IMR-90 (cell line): ENCODE data around the gene MS4A18. TPM values are rescaled to one million over a fixed set of nuclear protein-coding genes. Genes with fewer than 3 reads are reported as not detected.

Source experiments
- ATAC-seq: fragments of 200-7000 bp; cut with Tn5 transposase; 2 replicates; pipeline ENCODE4 v1.9.1; 2020; ENCODE audit warnings: low read depth, mild to moderate bottlenecking, moderate library complexity
- BruUV-seq: library from RNA; stranded (reverse); fragments of 400-500 nt; replicated peaks from 2 replicates; lab custom pipeline; 2021; lab: Mats Ljungman, UMichigan
- CTCF ChIA-PET: fragments of 300-600 bp; formaldehyde crosslinking; extraction: SDS; loops from one replicate; lab custom pipeline; 2021; ENCODE audit warnings: antibody characterized with exemption; lab: Yijun Ruan, JAX
- POLR2A ChIA-PET: fragments of 300-600 bp; sonication (Branson Sonifier 250); formaldehyde crosslinking; loops from one replicate; lab custom pipeline; 2022; ENCODE audit warnings: antibody characterized with exemption; ENCODE audit not compliant: unreplicated experiment; lab: Charles Lee
- DNase-seq: peaks from one replicate; pipeline ENCODE4 v3.0.0; 2013
- H2AFZ ChIP-seq: replicated peaks from 2 replicates; pipeline ENCODE3; 2013; ENCODE audit warnings: low read length, mild to moderate bottlenecking; ENCODE audit not compliant: poor library complexity
- H2AK5ac ChIP-seq: 2 replicates; pipeline ENCODE4 v1.6.1; 2013; ENCODE audit warnings: low read depth, low read length, inconsistent platforms
- H2AK9ac ChIP-seq: replicated peaks from 2 replicates; pipeline ENCODE3; 2013; ENCODE audit warnings: mild to moderate bottlenecking, low read depth, low read length, moderate library complexity; ENCODE audit not compliant: poor library complexity
- H2BK120ac ChIP-seq: 2 replicates; pipeline ENCODE4 v1.6.1; 2013; ENCODE audit warnings: low read depth, low read length, inconsistent platforms
- H2BK15ac ChIP-seq: 3 replicates; pipeline ENCODE4 v1.6.1; 2013; ENCODE audit warnings: low read depth, low read length, inconsistent platforms
- H2BK20ac ChIP-seq: 2 replicates; pipeline ENCODE4 v1.6.1; 2013; ENCODE audit warnings: low read depth, mild to moderate bottlenecking, inconsistent platforms, low read length, moderate library complexity
- H2BK5ac ChIP-seq: 2 replicates; pipeline ENCODE4 v1.6.1; 2013; ENCODE audit warnings: mild to moderate bottlenecking, low read depth, low read length, inconsistent platforms; ENCODE audit not compliant: poor library complexity, severe bottlenecking
- H3K14ac ChIP-seq: replicated peaks from 2 replicates; pipeline ENCODE4 v1.6.1; 2013; ENCODE audit warnings: low read depth, low read length, inconsistent platforms
- H3K18ac ChIP-seq: 2 replicates; pipeline ENCODE4 v1.6.1; 2013; ENCODE audit warnings: low read depth, low read length, control low read depth
- H3K23ac ChIP-seq: 2 replicates; pipeline ENCODE4 v1.6.1; 2013; ENCODE audit warnings: low read depth, low read length, inconsistent platforms
- H3K27ac ChIP-seq: 2 replicates; pipeline ENCODE4 v1.5.1; 2013; ENCODE audit warnings: mild to moderate bottlenecking, control low read depth, low read length; ENCODE audit not compliant: insufficient read depth
- H3K27me3 ChIP-seq: 2 replicates; pipeline ENCODE4 v1.6.1; 2013; ENCODE audit warnings: low read length; ENCODE audit not compliant: control insufficient read depth, insufficient read depth
- H3K36me3 ChIP-seq: 2 replicates; pipeline ENCODE4 v1.6.1; 2013; ENCODE audit warnings: low read length, mixed read lengths; ENCODE audit not compliant: control insufficient read depth, insufficient read depth
- H3K4ac ChIP-seq: 2 replicates; pipeline ENCODE4 v1.6.1; 2013; ENCODE audit warnings: low read depth, low read length, inconsistent platforms
- H3K4me1 ChIP-seq: 2 replicates; pipeline ENCODE4 v1.6.1; 2013; ENCODE audit warnings: low read length, mixed read lengths; ENCODE audit not compliant: control insufficient read depth, insufficient read depth
- H3K4me2 ChIP-seq: 2 replicates; pipeline ENCODE4 v1.6.1; 2013; ENCODE audit warnings: low read depth, mild to moderate bottlenecking, control low read depth, low read length, moderate library complexity
- H3K4me3 ChIP-seq: 2 replicates; pipeline ENCODE4 v1.5.1; 2013; ENCODE audit warnings: low read depth, mild to moderate bottlenecking, control low read depth, low read length, moderate library complexity; ENCODE audit not compliant: insufficient read depth
- H3K56ac ChIP-seq: 2 replicates; pipeline ENCODE4 v1.6.1; 2013; ENCODE audit warnings: low read length, inconsistent platforms; ENCODE audit not compliant: insufficient read depth; ENCODE audit errors: extremely low read depth
- H3K79me1 ChIP-seq, 2 experiments: 2 replicates each; pipeline ENCODE4 v1.6.1; 2013; ENCODE audit warnings: low read length in 2 of 2, inconsistent platforms in 1 of 2, low read depth in 1 of 2
- H3K9ac ChIP-seq: 2 replicates; pipeline ENCODE4 v1.6.1; 2013; ENCODE audit warnings: low read depth, low read length, control low read depth
- H3K9me1 ChIP-seq: 2 replicates; pipeline ENCODE4 v1.6.1; 2013; ENCODE audit warnings: low read length, inconsistent platforms; ENCODE audit not compliant: insufficient read depth
- H3K9me3 ChIP-seq: 2 replicates; pipeline ENCODE4 v1.6.1; 2013; ENCODE audit warnings: low read length; ENCODE audit not compliant: control insufficient read depth, insufficient read depth
- H4K20me1 ChIP-seq: 2 replicates; pipeline ENCODE4 v1.6.1; 2013; ENCODE audit warnings: low read length, inconsistent platforms; ENCODE audit not compliant: insufficient read depth
- H4K5ac ChIP-seq: 2 replicates; pipeline ENCODE4 v1.6.1; 2013; ENCODE audit warnings: mild to moderate bottlenecking, low read depth, low read length, control low read depth
- H4K8ac ChIP-seq, 2 experiments: 2 replicates each; pipeline ENCODE4 v1.6.1; 2013; ENCODE audit warnings: low read depth in 2 of 2, low read length in 2 of 2, control low read depth in 1 of 2, inconsistent platforms in 1 of 2
- H4K91ac ChIP-seq: 2 replicates; pipeline ENCODE4 v1.6.1; 2013; ENCODE audit warnings: low read depth, low read length, inconsistent platforms; ENCODE audit not compliant: insufficient read depth
- BHLHE40 ChIP-seq: fragments of 150-350 bp; IDR thresholded peaks from 2 replicates; pipeline ENCODE4 v1.6.1; 2016; ENCODE audit warnings: mild to moderate bottlenecking, low read depth, low read length
- CEBPB ChIP-seq: IDR thresholded peaks from 2 replicates; pipeline ENCODE4 v1.6.1; 2012; ENCODE audit warnings: low read depth, low read length, improper control_type of control experiment
- CTCF ChIP-seq: conservative IDR thresholded peaks from 2 replicates; pipeline ENCODE4 v1.5.1; 2012; ENCODE audit warnings: mild to moderate bottlenecking, low read depth, low read length, improper control_type of control experiment
- ELK1 ChIP-seq: fragments of 150-350 bp; IDR thresholded peaks from 2 replicates; pipeline ENCODE4 v1.6.1; 2016; ENCODE audit warnings: low read depth, mild to moderate bottlenecking, low read length, moderate library complexity, borderline replicate concordance
- MAFK ChIP-seq: IDR thresholded peaks from 2 replicates; pipeline ENCODE4 v1.6.1; 2012; ENCODE audit warnings: low read depth, low read length, improper control_type of control experiment
- MXI1 ChIP-seq: IDR thresholded peaks from 2 replicates; pipeline ENCODE4 v1.6.1; 2012; ENCODE audit warnings: low read depth, mild to moderate bottlenecking, low read length, moderate library complexity, borderline replicate concordance
- NFE2L2 ChIP-seq: fragments of 150-350 bp; IDR thresholded peaks from 2 replicates; pipeline ENCODE4 v1.6.1; 2016; ENCODE audit warnings: low read depth, mild to moderate bottlenecking, low read length
- POLR2A ChIP-seq: IDR thresholded peaks from 2 replicates; pipeline ENCODE4 v1.6.1; 2012; ENCODE audit warnings: mild to moderate bottlenecking, low read depth, low read length
- RFX5 ChIP-seq: IDR thresholded peaks from 2 replicates; pipeline ENCODE4 v1.8.0; 2012; ENCODE audit warnings: low read depth, mild to moderate bottlenecking, low read length, moderate library complexity
- WGBS, 2 experiments: methylation state at CpG; one replicate each; pipeline versions ENCODE4 v1.1.5 to v1.1.7; 2013; ENCODE audit warnings: missing lambda C conversion rate in 2 of 2; ENCODE audit not compliant: insufficient read length in 1 of 2; ENCODE audit errors: extremely low coverage in 2 of 2; 5-methylcytosine and 5-hydroxymethylcytosine counted together
- dilution Hi-C: fragments of 300-500 bp; cut with HindIII; formaldehyde crosslinking; loops from one replicate; pipeline ENCODE4 v1.14.3; 2018; ENCODE audit warnings: low sequenced_read_pairs; ENCODE audit not compliant: unreplicated experiment
- in situ Hi-C: fragments of 300-500 bp; cut with MboI; formaldehyde crosslinking; loops from 3 replicates; pipeline ENCODE4 v1.14.3; 2019; ENCODE audit warnings: low sequenced_read_pairs, inconsistent platforms, mixed read lengths
- intact Hi-C: fragments of 100-400 bp; cut with micrococcal nuclease; formaldehyde crosslinking; loops from 2 replicates; pipeline ENCODE4 v1.10.0; 2022
- polyA plus RNA-seq, 3 experiments: library from polyadenylated mRNA; depleted of rRNA; stranded (reverse); fragments of >200 nt; gene quantifications; 2 replicates each; pipeline ENCODE4 v1.2.3, GENCODE V29; 2012; ENCODE audit warnings: low replicate concordance in 1 of 3
- total RNA-seq: library from RNA; depleted of rRNA; stranded (reverse); fragments of >200 nt; gene quantifications from 2 replicates; pipeline ENCODE4 v1.2.3, GENCODE V29; 2012

Gene MS4A18
- total and polyA plus RNA-seq, 2 of the 4 experiments (the other 2 are of a cell fraction): not detected

GRCh38 chr11:60769811-60770210 is 45.3 kb downstream of the MS4A18 start:
- Histone ChIP-seq H4K91ac (no peak overlapping the region), H2BK15ac (no peak overlapping the region), H3K9me1 (no peaks in the 10 kb centered on the region), H3K79me1 (no peaks in the 10 kb centered on the region), H2AK9ac (peak overlapping the region; percentile 65), H4K20me1 (no peaks in the 10 kb centered on the region), H3K14ac (no peak overlapping the region), H3K18ac (no peak overlapping the region), H3K9me3 (no peaks in the 10 kb centered on the region), H2BK20ac (no peak overlapping the region), H3K4me2 (no peak overlapping the region), H2AFZ (no peak overlapping the region), H3K36me3 (no peaks in the 10 kb centered on the region), H4K8ac (no peak overlapping the region), H2BK5ac (no peak overlapping the region), H3K23ac (no peak overlapping the region), H3K9ac (no peak overlapping the region), H3K27ac (no peak overlapping the region), H4K5ac (no peak overlapping the region), H3K27me3 (peaks cover 15% of the 10 kb centered on the region), H3K4me3 (no peak overlapping the region), H2AK5ac (no peak overlapping the region), H3K4ac (no peak overlapping the region), H3K4me1 (no peaks in the 10 kb centered on the region), H2BK120ac (no peak overlapping the region), H3K56ac (no peak overlapping the region)
- POLR2A ChIA-PET: no interaction called here
- dilution Hi-C loops: no loop called here
- no peak for TF ChIP-seq MXI1
- no peak for TF ChIP-seq MAFK
- no peak for TF ChIP-seq CEBPB
- TF ChIP-seq POLR2A: no peak
- no peak for TF ChIP-seq NFE2L2
- no peak for TF ChIP-seq RFX5
- TF ChIP-seq BHLHE40: no peak
- no peak for TF ChIP-seq CTCF
- TF ChIP-seq ELK1: no peak
- no peak for ATAC-seq
- no peak for DNase-seq
- CTCF ChIA-PET: no interaction called here
- in situ Hi-C loops: no loop called here
- intact Hi-C loops: no loop called here
- BruUV-seq: no TSS peak
- WGBS, 2 experiments: 47% methylated on average over 6 of the region's 11 CpGs; no CpG with 5 or more reads in 1 of the 2 experiments
